Stimulated activated CD4-positive, alpha-beta T cell treated with anti-CD3 and anti-CD28 coated beads, Interleukin-2, amount 100 ng/mL, for 24 hours (primary cell): ENCODE data around the gene CRACDL.

ENCODE experiments used
- DNase-seq, 2 donors: peaks; one replicate each; pipeline ENCODE4 v3.0.0-alpha.2; 2020

CRACDL gene

DNA sequence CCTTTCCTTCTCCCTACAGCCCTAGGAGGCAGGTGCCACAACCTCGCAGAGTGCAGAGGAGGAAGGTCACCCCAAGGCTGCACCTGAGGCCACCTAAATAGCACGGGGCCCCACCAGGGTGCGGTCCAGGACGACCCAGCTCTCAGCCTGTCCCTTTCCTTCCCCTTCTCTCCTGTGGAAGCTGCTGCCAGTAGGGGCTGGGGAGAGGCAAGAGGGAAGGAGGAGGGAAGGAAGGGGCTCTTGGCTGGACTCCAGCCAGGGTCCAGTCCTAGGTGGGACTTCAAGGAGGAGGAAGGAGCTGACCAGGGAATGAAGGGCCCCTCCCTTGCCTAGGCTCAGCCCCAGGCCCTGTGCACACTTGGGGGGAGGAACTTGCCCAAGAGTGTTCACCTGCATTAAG lies 11.1 kb downstream of the CRACDL start:
- no peak for DNase-seq

DNA sequence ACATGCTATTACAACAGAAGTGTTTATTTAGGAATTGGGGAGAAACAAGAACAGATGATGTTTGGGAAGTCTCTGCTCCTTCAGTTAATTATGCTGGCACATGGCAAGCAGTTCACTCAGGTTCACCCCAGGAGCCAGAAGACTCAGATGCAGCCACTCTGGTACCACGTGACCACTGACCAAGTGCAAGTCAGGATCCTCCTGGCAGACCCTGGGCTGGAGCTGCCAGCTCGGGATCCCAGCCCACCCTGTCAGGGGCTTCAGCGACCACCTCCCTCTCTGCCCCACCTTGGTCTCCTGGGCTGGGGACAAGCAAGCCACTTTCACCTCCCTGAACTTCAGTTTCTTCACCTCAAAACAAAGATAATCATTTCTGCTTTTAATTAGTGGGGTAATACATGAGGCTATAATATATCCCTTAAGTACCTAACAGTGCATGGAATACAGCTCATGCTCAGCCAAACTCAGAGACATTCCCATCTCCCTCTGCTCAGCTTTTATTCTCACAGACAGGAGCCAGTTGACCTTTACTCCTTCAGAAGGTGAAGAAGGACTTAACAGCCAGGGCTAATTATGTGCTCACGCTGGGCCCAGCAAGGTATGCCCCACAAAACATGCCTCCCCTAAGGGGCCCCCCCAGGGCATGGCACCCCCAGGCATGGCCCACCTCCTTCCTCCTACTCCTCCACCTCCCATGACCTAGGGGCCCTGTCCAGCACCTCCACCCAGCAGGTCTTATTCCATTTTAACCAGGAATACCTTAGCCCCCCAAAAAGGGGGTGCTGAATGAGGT lies 11.8 kb downstream of the CRACDL start:
- DNase-seq, result no peak

DNA sequence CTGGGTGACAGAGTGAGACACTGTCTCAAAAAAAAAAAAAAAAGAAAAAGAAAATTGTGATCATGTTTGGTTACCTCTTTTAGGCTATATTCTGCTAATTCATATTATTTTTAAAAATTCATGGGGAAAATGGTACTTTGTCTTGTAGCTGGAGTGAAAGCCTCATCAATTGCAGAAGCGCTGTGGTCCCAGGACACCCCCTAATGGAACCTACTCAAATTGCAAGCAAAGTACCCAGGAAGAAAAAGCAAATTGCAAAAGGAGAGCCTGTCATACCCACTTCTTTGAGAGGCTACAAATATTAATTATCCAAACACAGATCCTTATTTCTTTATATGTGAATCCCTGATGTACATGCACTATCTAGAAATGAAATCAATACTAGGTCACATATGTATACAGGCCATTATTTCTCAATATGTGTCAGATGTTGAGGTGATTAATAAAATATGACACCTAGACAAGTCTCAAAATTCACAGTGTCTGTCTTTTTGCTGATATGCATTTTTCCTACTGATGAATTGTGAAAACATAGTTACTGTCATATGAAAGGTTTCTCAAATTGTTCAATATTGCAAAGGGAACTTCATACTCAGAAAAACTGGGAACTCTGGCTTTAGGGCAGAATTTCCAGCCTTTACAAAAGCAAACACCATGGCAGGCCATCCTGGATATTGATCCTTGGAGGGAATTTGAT lies 12.6 kb downstream of the CRACDL start:
- no peak for DNase-seq

DNA sequence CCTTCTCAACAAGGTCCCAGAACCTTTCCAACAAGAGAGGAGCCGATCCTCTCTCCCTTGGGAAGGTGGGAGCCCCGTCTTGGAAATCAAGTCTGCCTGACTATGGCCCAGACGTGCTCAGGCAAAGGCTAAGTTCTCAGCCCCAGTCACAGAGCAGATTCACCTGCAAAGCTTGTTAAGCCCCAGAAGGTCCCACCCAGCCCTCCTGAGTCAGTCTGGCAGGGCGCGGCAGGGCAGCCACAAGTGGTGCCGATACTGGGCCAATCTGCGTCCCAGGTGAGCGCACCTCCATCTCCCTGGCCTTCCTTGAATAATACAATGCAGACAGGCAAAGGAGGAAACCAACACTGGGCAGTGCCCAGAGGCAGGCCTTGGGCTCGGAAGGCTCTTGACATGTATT lies 15.0 kb downstream of the CRACDL start:
- DNase-seq, result no peak

DNA sequence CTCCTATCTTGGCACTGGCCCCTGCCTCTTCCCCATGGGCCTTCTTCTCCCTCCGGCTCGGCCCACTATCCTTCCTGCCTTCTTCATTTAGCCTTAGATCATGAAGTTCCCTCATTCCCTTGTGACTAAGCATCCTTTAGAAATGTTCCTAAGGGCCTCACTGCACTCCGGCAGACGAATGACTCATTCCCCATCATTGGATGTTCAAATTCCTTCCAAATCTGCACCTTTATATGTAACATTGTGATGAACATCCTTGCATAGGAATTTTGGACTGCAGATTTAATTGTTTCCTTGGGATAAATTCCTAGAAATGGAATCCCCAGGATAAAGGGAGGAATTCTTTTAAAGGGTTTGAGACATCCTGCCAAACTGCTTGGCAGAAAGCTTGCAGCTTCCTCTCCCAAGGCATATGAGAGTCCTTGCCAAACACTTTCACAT lies 19.0 kb downstream of the CRACDL start:
- DNase-seq, result no peak

DNA sequence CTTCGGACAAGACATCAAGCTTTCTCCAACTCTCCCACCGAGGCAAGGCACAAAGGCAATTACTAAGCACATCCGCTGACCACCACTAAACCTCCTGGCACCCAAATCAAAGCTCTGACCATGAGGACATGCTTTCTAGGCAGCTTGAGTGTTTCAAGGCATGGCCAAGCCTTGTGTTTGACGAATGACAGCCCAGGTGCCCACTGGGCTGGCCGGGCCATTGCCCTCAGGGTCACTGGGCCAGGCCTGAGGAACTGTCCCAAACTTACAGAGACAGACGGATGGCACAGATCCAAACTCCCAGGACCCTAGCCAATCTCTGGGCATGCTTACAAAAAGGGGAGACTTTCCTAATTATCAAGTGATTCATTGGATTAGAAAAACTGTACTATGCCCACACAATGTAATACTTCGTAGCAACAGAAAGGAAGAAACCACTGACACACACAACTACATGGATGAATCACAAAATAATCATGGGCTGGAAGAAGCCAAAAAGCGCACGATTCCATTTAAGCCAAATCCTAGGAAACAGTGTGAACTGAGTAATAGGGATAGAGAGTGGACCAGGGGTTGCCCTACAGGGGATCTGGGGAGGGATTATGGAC lies 20.2 kb downstream of the CRACDL start:
- no peak for DNase-seq

DNA sequence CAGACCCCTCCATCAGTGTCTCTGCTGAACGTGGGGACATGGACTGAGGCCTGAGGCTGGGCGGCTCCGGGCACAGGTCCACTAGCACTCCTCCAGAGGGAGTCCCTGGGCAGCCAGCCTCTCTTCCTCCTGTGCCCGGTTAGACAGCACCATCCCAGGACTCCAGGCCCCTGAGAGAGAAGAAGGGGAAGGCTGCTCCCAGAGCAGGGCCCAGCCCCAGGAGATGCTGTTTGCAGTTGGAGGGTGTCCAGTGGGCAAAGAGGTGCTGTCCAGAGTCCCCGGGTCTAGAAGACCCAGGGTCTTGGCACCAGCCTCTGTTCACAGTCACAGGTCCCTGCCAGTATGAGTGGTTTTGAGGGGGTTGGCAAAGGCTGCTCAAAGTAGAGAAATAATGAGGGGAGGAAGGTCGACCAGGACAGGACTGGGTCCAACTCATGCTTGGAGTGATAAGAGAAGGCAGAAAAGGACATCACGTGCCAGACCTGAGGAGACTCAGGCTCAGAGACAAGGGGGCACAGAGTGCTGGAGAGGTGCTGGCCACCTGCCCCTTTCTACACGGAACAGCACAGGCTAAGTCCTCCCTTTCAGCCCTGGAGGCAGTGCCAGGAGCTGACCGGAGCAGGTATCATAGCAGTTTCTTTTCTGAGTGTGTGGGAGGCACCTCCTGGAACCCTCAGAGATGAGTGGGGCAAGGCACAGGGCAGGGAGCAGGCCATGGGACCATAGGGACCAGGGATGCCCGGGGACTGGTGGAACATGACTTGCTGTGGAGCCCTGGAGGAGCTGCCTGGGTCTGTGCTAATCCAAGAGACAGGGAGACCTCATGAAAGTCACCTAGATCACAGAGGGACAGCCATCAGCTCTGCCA lies 21.1 kb downstream of the CRACDL start:
- no peak for DNase-seq

DNA sequence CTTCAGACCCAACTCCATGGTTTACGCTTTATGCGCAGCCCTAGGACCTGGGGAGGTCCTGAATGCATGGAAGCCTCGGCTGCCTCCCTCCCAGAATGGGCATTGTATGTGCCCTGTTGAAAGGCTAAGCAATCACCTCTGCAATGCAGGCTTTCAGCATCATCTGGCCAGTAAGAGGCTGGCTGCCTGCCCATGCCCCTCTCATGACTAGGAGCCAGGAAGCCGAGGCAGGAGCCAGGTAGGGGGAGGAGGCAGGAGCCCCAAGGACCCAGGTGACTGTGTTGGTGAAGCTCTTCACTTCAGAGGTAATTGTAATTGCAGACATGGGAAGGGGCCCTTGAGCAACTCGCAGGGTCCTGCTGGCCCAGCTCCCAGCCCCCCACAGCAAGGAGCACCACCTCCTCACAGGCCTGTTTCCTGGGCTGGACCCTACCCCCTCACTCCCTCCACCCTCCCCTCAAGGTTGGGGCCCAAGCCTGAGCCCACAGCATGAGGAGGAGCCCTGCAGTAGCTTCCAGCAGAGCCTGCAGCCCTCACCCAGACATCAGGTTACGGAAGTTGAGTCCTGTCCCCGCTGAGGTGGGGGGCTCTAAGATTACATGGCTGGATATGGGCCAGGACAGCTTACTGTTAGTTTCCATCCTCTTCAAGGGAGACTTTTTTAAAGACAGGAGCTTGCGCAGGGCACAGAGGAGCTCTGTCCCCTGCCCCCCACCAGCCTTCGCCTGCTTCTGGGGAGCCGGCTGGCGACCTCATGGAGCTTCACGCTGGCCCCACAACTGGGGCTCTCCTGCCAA lies 21.9 kb downstream of the CRACDL start:
- DNase-seq, result no peak

DNA sequence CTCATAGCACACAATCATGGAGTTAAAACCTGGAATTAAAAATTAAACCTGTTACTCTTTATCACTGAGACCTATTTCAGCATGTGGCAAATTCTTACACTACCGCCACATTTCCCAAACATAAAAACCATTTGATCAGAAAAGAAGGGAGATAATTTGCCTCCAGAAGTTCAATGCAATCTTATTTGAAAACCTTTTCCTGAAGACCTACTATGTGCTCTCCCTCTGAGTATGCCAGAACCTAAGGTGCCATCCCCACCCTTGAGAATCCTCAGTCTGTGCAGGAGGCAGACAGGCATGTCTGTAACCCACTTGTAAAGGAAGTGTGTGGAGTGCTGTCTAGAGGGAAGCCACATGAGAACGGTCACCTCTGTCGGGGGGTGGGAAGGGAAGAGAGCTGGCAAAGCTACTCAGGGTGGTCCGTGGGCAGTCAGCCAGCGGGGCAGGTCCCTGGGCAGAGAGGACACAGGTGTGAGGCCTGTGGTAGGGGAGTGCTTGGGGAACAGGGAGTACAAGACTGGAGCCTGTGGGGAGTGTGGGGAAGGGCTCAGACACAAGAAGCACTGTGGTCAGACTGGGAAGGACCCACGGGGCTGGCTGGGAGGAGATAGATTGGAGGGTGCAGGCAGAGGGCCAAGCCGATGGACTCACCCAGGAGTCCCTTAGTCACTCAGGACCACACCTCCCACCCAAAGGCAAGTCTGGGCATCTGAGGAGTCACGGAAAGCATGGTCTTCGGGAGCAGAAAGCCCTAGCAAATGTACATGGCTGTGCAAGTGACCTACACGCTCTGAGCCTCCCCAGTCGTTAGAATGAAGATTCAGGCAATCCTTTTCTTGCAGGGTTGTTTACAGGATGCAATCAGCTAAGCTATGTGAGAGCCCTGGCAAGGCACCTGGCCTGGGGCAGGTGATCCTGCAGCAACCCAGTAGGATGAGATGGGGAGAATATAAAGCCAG lies 22.8 kb downstream of the CRACDL start:
- peak in 1 of 2 donors; percentile 14 for DNase-seq

DNA sequence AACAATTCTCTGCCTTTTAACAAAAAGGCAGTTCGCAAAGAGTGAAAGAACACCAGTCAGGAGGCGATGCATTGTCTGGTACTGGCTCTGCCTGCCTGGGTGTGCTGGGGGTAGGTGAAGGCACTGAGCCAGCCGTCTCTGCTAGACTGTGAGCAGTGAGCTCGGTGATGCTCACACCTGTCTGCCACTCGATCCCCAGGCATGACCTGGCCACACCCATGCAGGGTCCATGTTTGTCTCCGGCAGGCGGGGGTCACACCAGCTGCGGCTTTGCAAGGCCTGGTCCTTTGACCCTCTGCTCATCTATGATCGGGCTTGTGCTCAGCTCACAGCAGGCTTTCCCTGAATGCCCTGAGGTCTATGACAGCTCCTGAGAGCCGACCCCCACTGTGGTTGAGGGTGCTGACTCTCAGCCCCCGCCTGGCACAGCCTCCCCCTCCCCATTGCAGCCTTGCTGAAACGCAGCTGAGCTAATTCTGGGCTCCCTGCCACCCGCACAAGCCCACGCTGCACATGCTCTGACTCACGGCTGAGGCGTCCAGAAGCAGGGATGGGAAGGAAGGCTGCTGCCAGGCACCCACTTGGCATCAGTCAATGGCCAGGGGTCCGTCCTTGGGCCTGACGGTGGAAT lies 23.7 kb downstream of the CRACDL start:
- DNase-seq, result no peak

DNA sequence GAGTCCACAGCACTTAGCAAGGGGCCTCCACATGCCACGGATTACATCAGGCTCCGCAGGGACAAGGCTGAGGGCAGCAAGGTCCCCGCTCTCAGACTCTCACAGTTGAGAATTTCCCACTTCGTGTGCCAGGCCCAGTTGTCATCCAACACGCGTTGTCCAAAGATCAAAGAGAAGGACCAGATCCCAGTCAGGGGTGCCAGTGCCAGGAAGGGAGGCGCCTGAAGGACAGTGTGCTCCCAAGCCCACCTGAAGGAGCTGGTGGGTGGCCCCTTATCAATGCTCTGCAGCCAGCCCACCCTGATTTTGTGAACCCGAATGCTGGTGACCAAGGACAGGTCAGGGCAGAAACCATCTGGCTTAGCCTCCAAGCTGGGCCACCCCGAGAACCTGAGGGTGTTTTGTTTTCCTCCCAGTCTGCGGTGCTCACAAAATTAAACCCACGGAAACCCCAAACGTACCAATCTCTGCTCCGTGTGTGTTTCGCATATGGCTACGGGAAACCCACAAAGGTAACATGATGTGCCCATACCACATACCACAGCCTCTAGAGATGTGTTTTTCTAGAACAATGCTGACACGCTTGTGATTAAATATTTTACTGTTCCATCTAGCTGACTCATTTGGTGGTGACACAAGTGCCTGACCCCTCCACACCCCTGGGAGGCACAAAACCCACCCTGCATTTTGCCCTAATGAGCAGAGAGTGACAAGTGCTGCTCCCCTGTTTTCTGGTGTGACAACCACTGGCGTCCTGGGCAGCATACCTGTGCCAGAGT lies 24.5 kb downstream of the CRACDL start:
- DNase-seq, result no peak

DNA sequence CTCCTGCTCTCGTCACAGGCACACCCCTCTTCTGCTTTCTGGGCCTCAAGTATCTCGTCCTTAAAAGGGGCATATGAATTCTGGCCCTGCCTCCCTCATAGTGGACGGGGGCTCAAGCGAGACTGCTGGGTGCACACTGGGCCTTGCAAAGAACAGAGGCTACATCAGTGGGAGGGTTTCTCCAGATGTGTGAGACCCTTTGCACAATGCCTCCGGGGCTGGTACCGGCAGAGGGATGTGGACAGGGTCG lies 25.0 kb downstream of the CRACDL start:
- DNase-seq, result no peak

DNA sequence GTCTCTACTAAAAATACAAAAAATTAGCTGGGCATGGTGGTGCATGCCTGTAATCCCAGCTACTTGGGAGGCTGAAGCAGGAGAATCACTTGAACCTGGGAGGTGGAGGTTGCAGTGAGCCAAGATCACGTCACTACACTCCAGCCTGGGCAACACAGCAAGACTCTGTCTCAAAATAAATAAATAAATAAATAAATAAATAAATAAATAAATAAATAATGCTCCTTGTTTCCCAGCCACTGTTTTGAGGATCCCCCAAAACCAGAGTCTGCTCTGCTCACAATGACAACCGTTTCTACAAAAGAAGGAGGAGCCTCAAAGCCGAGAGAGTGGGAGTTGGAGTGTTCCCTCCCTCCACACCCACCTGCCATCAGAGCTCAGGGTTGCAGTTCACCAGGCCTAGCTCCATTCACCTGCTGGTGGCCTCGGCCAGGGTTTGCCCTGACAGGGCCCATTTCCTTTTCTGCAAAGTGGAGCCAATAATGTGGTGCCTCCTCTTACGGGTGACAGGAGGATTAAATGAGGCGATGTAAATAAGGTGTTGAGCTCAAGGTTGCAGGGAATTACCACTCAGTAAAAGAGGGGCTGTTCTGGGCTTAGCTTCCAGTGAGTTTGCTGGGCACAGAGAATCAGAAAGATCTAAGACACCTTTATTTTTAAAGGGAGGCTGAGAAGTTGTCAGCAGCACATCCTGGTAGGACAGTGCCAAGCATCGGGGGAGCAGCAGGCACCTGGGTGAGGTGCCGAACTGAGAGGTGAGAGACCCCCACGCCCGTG lies 25.5 kb downstream of the CRACDL start:
- no peak for DNase-seq

DNA sequence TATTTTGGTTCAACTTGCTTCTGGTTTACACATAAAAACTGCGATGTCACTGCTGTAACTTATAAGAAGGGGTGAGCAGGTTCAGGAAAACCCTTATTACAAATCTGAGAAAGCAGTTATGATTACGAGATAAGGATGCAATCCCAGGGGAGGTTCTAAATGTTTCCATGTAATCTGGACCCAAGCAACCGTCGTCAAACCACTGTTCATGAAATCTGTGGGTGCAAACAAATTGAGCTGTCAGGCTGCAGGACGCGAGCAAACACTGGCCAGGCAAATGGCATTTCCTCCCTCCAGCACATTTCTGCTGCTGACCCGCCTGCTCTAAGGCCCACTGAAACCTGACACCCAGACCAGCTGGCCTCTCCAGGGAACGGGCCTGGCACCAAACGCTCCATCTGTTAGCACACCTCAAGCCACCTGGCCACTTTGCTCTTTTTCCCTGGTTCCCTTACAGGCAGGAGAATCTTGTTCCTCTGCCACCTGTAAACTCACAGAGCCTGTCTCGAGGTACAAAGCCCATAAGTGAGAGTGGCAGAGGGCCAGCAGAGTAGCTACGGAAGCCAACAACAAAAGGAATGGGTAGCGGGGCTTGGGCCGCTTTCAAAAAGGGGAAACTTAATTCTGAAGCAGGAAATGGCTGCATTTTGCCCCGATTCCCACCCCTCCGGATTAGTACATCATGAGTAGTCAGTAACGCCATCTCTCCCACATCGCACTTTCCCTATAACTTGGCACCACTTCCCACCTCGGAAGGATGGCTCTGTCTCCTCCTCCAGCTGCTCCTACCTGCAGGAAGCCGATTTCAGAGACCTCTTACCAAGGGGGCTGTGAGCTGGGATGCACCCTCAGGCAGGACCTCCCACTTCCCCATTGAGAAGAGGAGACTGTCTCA lies 26.5 kb downstream of the CRACDL start:
- DNase-seq, result no peak

DNA sequence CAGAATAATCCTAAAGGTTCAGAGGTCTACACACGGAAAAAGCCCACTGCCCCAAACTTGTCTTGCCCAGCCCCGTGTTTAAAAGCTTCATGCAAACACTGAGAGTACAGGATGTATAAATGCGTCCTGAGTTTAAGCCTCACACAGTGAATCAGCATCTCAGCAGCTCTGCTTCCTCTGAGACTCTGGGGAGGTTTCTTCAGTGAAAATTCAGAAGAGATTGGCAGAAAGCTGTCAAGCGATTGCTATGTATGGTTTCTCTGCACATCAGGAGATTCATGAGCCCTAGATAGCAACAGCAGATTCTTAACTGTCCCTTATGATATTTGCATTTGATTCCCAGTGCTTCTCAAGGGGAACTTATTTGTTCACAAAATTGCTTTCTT lies 27.1 kb downstream of the CRACDL start:
- DNase-seq, result no peak

DNA sequence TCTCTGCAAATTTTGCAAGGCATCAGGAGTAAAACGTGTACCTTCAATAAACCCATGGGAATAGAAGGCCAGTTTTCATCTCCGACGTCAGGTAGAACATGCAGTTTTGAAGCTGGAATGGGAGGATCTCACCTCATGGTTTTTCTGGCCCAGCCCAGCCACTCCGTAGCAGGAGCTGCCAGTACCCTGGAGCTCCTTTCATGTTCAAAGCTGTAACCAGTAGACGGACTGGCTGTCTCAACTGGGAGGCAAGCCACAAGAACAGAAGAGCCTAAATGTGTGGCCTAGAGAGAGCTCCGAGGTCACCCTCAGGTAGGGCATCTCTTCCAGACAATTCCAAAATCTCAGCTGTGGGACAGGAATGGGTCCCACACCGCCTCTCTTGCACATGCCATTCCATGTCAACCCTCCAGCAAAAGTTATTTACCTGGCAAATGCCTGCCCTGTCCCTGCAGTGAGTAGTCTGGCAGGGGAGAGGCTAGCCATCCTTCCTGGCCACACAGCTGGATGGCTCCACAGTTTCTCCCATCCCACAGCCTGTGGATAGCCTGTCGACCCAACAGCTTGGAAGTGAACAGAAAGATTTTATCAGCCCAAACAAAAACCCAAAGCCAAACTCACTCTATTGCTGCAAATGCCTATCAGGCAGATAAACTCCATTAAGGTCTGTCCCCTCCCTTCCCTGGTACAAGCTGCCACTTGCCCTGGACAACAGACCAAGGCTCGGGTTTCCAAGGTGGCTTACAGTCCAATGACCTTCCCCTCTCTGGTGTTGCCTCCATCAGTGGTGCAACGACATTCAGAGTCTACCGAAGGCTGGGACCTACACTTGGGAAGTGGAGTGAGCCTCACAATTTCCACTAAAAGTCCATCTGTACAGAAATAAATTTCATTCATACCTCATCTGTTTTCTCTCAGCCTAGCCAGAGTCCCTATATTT lies 27.8 kb downstream of the CRACDL start:
- DNase-seq, result no peak

DNA sequence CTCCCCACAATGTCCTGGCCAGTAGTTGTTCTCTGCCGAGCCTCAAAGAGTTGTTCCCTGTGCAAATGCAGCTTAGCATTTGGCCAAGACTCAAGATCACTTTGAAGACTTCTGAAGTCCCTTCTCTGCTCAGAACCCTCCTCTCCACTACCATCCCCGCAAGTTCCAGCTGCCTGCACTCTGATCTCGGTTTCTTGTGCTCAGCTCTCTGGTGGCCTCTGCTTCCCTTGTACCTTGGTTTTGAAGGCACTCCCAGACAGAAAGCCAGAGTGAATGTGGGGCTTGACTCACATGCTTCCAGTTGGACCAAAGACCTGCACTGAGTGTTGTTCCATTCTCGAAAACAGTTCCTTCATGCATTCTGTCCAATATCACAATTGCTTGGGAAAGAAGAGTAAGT lies 28.6 kb downstream of the CRACDL start:
- DNase-seq, result no peak
